Spleen (tissue), 7 donors: Measurements from ENCODE around the gene SOAT2.

ENCODE experiments used
- POLR2A ChIP-seq, 3 donors: fragments of 450-650 bp; IDR thresholded peaks; one replicate each; pipeline ENCODE4 v1.5.1; 2017; ENCODE audit warnings: antibody characterized with exemption in 3 of 3, mild to moderate bottlenecking in 1 of 3
- TF ChIP-seq, protein P1 (sequence below), 11 experiments: fragments of 200-600 bp in 7 of 11; fragments of 450-650 bp in 4 of 11; sonication (generic) in 4 of 11; IDR thresholded peaks in 8 of 11; conservative IDR thresholded peaks in 3 of 11; 1 replicate in 7 of 11; 2 replicates in 4 of 11; pipeline versions ENCODE4 v1.4.0 to v1.8.0; 2016 to 2021; ENCODE audit warnings: antibody characterized with exemption in 11 of 11, inconsistent platforms in 4 of 11, mild to moderate bottlenecking in 1 of 11
- donor health status: DM: no; HTN: no; CAD: no; lungs with moderate emphysema.
- donor health status: DM: no; HTN: no; CAD: no.
- donor health status: DM: no; HTN: no; CAD: no.

DNA sequence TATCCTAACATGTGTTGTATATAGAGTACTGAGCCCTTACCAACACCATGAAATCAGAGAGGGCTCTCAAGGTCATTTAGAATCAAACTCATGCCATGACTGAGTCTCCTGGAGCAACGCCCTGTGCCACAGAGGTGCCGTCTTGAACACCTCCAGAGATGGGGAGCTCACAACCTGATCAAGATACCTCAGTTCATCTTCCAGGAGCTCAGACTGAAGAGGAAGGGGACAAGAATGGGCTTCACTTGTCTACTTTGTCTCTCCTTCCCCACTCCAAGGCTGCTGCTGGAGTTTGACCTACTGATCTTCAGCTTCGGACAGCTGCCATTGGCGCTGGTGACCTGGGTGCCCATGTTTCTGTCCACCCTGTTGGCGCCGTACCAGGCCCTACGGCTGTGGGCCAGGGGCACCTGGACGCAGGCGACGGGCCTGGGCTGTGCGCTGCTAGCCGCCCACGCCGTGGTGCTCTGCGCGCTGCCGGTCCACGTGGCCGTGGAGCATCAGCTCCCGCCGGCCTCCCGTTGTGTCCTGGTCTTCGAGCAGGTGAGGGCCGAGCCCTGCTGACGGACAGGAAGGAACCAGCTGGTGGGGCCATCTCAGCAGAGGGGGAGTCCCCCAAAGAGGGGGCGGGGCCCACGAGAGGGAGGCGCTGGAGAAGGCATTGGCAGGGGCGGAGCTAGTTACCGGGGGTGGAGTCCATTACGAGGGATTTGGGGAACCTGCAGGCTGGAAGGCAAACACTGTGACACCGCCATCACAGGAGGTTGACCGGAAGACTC is 12.0 kb downstream of the SOAT2 start:
- TF ChIP-seq POLR2A (IDR thresholded peaks at IDR 0.05) = no peak
- TF ChIP-seq, protein P1, sequence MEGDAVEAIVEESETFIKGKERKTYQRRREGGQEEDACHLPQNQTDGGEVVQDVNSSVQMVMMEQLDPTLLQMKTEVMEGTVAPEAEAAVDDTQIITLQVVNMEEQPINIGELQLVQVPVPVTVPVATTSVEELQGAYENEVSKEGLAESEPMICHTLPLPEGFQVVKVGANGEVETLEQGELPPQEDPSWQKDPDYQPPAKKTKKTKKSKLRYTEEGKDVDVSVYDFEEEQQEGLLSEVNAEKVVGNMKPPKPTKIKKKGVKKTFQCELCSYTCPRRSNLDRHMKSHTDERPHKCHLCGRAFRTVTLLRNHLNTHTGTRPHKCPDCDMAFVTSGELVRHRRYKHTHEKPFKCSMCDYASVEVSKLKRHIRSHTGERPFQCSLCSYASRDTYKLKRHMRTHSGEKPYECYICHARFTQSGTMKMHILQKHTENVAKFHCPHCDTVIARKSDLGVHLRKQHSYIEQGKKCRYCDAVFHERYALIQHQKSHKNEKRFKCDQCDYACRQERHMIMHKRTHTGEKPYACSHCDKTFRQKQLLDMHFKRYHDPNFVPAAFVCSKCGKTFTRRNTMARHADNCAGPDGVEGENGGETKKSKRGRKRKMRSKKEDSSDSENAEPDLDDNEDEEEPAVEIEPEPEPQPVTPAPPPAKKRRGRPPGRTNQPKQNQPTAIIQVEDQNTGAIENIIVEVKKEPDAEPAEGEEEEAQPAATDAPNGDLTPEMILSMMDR (IDR thresholded peaks at IDR 0.05 in 8 of 11, conservative IDR thresholded peaks at IDR 0.05 in 3 of 11) = no peak
